Stimulated activated memory B cell treated with anti-CD40 and anti-IgM and Interleukin-4, amounts not matched to agents 10 μg/mL and 1 μg/mL and 100 μg/mL, for 72 hours (primary cell): ENCODE measurements around the gene ZIC3.
"Not testable (repeated sequence)": the region's sequence is repeated elsewhere in the genome, so short reads cannot be mapped to it uniquely, and the experiment has no call there.

Experiments
- ATAC-seq: fragments of 150-1000 bp; cut with Tn5 transposase; 2 replicates; pipeline ENCODE4 v1.10.0; 2021
- H3K27ac Mint-ChIP-seq: one replicate; pipeline ENCODE4 v1.8.0; 2022; ENCODE audit warnings: mild to moderate bottlenecking, mixed read lengths
- H3K27me3 Mint-ChIP-seq: one replicate; pipeline ENCODE4 v1.8.0; 2022; ENCODE audit warnings: mixed read lengths
- H3K36me3 Mint-ChIP-seq: one replicate; pipeline ENCODE4 v1.8.0; 2022; ENCODE audit warnings: mixed read lengths
- H3K4me1 Mint-ChIP-seq: one replicate; pipeline ENCODE4 v1.8.0; 2022; ENCODE audit warnings: mixed read lengths
- H3K4me3 Mint-ChIP-seq: one replicate; pipeline ENCODE4 v1.8.0; 2022; ENCODE audit warnings: mild to moderate bottlenecking, moderate library complexity, mixed read lengths
- H3K9me3 Mint-ChIP-seq: one replicate; pipeline ENCODE4 v1.8.0; 2022; ENCODE audit warnings: mixed read lengths

ZIC3 gene

DNA sequence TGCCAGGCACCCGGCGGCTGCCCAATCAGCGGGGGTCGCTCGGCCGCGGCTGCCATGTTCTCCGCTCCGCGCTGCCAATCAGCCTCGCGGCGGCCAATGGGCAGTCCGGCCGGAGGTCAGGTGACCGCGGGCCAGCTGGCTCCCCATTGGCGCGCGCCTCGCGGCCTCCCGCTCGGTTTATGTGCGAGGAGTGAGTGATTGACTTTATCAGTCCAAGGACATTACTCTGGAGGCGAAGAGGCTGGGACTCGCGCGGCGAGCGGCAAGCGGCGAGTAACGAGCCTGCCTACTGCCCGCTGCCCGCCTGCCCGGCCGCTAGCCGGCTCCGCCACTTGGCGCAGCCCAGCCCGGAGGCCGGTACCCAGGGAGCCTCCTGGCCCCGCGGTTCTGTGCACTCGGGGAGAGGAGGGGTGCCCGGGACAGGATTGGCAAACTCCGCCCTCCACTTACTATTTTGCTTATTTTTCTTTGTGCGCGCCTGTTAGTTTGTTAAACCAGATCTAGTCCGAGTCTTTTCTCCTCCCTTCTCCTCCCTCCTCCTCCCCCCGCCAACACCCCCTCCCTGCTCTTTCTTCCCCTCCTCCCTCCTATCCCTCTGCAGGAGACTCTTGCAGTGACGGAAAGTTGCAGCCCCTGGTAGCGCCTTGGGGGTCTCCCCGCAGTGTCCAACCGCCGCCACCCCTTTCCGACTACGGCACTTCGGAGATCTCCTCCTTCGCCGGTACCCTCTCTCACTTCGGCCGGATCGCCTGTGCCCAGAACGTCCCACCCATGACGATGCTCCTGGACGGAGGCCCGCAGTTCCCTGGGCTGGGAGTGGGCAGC is at the start of gene ZIC3:
Gene ZIC3, plus strand, starts transcription at position 207 of the 825 bp plus-strand sequence. Its CDS starts 565 bp downstream, at position 772.
- Mint-ChIP-seq H3K4me3 (peak within 1 kb of the TSS; percentile 38), H3K4me1 (peaks cover 5% of the 10 kb centered on the region), H3K36me3 (no peaks in the 10 kb centered on the region), H3K27ac (no peak within 1 kb of the TSS), H3K27me3 (peaks cover 66% of the 10 kb centered on the region), H3K9me3 (peaks cover 4% of the 10 kb centered on the region)
- ATAC-seq = no peak

DNA sequence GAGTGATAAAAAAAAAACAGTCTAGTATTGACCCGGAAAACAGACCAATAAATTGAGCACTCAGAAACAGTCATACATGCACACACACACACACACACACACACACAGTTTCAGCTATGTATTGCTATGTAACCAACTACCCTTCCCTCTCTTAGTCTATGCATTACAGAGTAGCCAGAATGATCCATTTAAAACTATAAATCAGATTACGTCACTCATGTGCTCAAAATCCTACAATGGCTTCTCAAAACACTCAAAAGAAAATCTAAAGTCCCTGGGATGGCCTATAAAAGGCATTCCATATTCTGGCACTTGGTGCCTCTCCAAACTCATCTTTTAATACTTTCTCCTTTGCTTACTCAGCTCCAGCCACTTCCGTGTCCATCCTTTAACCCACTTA is 46.5 kb upstream of the ZIC3 start:
- Mint-ChIP-seq H3K27ac (no peak overlapping the region), H3K9me3 (peaks cover 2% of the 10 kb centered on the region), H3K27me3 (no peaks in the 10 kb centered on the region), H3K36me3 (no peaks in the 10 kb centered on the region), H3K4me1 (no peaks in the 10 kb centered on the region), H3K4me3 (no peak overlapping the region)
- no peak for ATAC-seq

DNA sequence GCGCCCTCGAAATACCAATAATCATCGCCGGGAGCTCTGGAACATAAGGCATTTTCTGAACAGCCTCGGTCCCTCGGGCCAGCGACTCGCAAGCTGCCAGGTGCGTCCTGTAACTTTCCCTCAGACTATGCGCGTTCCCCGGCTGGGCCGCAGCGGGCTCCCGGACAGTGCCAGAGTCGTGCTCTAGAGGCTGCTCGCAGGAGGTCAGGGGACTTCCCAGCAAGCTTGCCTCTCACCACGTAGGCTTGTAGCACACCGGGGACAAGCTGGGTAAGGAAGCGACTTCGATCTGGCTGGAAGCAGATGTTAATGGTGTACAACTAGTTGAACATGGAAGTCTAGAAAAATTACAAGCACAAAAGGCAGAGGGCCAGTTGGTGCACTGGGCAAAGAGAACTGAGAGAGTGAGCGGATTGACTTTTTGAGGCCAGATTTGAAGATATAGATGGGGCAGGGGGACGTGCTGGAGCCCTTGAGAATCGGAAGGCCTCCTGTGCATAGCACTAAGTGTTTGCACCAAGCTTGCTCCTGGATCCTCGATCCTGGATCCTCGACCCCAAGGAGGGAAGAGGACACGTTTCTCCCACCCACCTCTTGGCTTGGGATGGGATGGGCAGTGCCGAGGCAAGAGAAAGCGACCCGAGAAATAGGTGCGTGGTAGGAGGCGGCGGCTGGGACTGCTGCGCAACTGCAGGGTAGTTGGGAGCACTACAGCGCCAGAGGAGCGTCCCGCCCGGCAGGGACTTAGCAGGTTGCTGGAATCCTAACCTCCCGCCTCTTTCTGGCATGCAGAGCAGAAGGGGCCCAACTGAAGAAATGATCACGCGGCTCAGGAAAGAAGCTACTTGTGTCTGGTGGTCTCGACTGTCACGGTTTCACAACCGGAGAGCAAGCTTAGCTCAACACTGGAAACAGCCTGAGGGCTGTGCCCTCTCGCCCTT is 19.9 kb upstream of the ZIC3 start:
- Mint-ChIP-seq H3K9me3 (no peaks in the 10 kb centered on the region), H3K4me1 (no peaks in the 10 kb centered on the region), H3K4me3 (no peak overlapping the region), H3K27ac (no peak overlapping the region), H3K27me3 (peaks cover 33% of the 10 kb centered on the region), H3K36me3 (no peaks in the 10 kb centered on the region)
- ATAC-seq = no peak

DNA sequence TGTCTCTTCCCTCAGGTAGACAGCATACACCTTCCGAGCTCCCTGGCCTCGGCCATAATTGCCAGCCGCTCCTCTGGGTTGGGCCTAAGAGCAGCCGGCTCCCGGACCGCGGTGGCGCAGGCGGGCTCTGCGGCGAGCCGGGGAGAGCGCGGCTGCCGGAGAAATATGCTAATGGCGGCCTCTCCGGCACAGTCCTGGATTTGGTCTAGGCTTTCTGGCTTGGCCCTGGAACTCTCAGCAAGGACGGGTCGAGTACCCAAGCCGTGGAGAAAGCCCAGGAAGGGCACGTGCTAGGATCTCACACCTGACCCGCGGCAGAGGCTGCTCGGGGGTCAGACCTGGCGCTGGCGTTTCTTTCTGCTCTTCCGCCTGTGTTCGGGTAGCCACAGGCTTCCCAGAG is 18.6 kb upstream of the ZIC3 start:
- Mint-ChIP-seq H3K36me3 (no peaks in the 10 kb centered on the region), H3K27me3 (peaks cover 40% of the 10 kb centered on the region), H3K9me3 (no peaks in the 10 kb centered on the region), H3K4me1 (no peaks in the 10 kb centered on the region), H3K4me3 (no peak overlapping the region), H3K27ac (no peak overlapping the region)
- ATAC-seq = no peak

DNA sequence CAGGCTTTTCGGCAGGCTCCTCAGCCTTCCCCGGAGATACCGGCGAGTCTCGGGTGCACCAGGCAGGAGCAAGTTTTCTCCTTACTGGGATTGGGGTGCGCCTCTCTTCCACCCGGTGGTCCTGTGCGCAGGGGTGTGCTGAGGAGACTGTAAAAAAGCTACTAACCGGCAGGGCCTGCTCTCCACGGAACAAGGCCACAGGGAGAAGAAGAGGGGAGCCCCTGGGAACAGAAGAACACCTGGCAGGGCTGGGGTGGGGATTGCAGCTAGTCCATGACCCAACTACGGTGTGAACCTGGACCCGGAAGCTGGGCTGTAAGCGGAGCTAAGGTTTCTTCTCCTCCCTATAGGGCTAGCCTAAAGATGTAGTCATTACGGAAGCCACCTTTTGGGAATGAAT is 17.7 kb upstream of the ZIC3 start:
- H3K4me1 Mint-ChIP-seq = no peaks in the 10 kb centered on the region
- H3K4me3 Mint-ChIP-seq = no peak overlapping the region
- no peak overlapping the region for H3K27ac Mint-ChIP-seq
- H3K27me3 Mint-ChIP-seq = peaks cover 40% of the 10 kb centered on the region
- no peak for ATAC-seq
- no peaks in the 10 kb centered on the region for H3K9me3 Mint-ChIP-seq
- no peaks in the 10 kb centered on the region for H3K36me3 Mint-ChIP-seq

DNA sequence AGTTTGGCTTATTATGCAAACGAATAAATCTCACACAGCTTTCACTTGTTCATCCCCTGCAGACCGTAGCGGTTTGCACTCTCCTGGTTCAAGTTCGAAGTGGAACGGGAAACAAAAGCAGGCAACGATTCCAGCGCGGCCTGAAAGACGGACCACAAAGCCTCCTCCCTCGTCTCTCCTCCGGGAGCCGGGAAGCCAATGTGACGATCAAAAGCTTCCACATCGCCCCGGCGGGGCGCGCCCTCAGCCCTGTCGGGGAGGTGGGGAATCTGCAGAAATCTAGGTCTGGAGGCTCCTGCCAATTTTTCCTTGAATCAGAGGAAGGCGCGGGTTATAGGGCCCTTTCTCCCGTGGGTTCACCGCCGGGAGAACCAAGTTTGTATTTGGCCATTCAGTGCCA is 16.9 kb upstream of the ZIC3 start:
- peaks cover 40% of the 10 kb centered on the region for H3K27me3 Mint-ChIP-seq
- ATAC-seq = no peak
- H3K36me3 Mint-ChIP-seq = no peaks in the 10 kb centered on the region
- no peak overlapping the region for H3K27ac Mint-ChIP-seq
- no peaks in the 10 kb centered on the region for H3K9me3 Mint-ChIP-seq
- no peaks in the 10 kb centered on the region for H3K4me1 Mint-ChIP-seq
- no peak overlapping the region for H3K4me3 Mint-ChIP-seq

DNA sequence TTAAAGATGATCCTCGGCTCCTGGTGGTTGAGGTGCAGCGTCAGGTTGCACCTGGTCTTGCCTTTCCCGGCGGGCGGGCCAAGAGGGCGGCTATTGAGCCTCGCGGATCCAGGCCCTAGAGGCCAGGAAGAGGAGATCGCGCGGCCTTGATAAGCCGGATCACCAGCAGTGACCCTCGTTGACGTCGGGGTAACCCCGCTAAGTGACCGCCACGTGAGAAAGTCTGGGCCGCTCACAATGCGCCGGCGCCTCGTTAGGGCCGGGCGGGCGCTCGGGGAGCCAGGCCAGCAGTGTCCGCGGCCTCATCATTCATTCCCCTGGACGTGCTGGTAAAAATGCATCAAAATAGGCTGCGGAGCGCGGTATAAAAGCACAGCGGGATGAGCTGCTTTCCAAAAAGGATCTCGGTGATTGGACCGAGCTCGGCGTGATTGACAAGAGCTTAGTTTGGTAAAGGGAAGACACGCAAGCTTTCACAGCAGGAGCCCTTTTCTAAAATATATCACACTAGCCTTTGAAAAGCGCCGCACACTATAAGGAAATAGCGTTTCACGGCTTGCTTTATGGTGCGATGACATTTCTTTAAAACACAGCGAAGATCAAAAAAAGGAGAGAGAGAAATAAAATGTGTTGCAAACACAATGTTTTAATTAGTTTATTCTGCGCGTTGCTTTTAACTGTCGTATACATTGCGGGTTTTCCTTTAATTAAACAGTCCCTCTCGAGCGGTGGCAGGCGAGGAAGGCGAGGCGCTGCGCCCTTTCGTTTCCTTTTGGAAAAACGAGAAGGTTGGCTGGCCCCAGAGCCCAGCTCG is 15.9 kb upstream of the ZIC3 start:
- no peak overlapping the region for H3K27ac Mint-ChIP-seq
- H3K27me3 Mint-ChIP-seq = peaks cover 44% of the 10 kb centered on the region
- H3K36me3 Mint-ChIP-seq = no peaks in the 10 kb centered on the region
- no peaks in the 10 kb centered on the region for H3K4me1 Mint-ChIP-seq
- no peaks in the 10 kb centered on the region for H3K9me3 Mint-ChIP-seq
- no peak overlapping the region for H3K4me3 Mint-ChIP-seq
- ATAC-seq = no peak

DNA sequence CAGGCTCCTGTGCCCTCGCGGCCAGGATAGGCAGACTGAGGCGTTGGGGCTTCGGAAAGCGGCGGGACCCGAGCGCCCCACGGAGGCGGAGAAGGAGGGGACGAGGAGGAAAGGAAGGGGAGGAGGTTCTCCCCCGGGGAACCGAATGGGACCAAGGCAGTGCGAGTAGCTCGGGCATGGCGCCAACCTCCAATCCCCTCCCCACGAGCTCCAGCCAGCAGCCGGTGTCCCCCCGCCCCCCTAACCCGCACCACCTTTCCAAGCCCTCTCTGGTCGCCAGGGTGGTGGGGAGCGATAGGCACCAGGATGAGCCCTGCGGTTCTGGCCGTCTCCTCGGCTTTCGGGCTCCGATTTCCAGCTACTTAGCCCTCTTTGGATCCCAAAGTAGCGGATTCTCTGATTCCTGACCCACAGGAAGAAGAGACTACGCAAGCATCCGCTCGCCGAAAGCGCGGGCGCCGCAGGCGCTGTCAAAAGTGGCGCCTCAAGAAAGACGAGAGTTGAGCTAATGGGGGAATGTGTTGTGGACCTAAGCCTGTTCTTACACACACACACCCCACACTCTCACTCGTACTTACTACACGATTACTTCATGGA is 15.2 kb upstream of the ZIC3 start:
- H3K27ac Mint-ChIP-seq = no peak overlapping the region
- H3K4me1 Mint-ChIP-seq = no peaks in the 10 kb centered on the region
- ATAC-seq = no peak
- no peaks in the 10 kb centered on the region for H3K36me3 Mint-ChIP-seq
- H3K4me3 Mint-ChIP-seq = no peak overlapping the region
- no peaks in the 10 kb centered on the region for H3K9me3 Mint-ChIP-seq
- H3K27me3 Mint-ChIP-seq = peaks cover 40% of the 10 kb centered on the region

DNA sequence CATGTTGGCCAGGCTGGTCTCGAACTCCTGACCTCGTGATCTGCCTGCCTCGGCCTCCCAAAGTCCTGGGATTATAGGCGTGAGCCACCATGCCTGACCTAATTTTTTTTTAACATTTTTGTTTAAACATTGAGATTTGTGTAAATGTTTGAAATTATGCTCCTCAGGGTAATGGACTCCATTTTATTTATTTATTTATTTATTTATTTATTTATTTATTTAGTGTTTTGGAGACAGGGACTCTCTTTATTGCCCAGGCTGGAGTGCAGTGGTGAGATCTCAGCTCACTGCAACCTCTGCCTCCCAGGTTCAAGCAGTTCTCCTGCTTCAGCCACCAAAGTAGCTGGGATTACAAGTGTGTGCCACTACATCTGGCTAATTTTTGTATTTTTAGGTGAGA is 13.8 kb upstream of the ZIC3 start:
- H3K9me3 Mint-ChIP-seq, H3K36me3 Mint-ChIP-seq, H3K27ac Mint-ChIP-seq, ATAC-seq, H3K4me3 Mint-ChIP-seq, H3K4me1 Mint-ChIP-seq: not testable (repeated sequence)
- peaks cover 35% of the 10 kb centered on the region for H3K27me3 Mint-ChIP-seq

DNA sequence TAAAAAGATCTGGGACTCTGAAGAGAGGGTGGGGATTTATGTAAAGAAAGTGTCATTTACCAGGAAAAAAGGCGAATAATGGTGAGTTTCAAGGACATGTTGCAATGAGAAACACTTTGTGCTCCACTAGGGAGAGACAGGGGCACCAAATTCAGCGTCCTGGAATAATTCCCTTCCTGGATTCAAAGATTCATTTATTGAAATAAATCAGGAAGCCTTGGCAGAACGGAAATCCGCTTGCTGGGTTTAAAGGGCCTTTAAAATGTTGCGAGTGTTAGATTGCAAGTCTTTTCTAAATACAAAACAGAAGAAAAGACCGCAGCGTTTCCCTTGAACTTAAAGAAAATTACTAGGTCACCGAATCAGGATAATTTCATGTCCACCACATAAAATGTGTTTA is 3.8 kb upstream of the ZIC3 start:
- H3K4me3 Mint-ChIP-seq = no peak overlapping the region
- ATAC-seq = no peak

DNA sequence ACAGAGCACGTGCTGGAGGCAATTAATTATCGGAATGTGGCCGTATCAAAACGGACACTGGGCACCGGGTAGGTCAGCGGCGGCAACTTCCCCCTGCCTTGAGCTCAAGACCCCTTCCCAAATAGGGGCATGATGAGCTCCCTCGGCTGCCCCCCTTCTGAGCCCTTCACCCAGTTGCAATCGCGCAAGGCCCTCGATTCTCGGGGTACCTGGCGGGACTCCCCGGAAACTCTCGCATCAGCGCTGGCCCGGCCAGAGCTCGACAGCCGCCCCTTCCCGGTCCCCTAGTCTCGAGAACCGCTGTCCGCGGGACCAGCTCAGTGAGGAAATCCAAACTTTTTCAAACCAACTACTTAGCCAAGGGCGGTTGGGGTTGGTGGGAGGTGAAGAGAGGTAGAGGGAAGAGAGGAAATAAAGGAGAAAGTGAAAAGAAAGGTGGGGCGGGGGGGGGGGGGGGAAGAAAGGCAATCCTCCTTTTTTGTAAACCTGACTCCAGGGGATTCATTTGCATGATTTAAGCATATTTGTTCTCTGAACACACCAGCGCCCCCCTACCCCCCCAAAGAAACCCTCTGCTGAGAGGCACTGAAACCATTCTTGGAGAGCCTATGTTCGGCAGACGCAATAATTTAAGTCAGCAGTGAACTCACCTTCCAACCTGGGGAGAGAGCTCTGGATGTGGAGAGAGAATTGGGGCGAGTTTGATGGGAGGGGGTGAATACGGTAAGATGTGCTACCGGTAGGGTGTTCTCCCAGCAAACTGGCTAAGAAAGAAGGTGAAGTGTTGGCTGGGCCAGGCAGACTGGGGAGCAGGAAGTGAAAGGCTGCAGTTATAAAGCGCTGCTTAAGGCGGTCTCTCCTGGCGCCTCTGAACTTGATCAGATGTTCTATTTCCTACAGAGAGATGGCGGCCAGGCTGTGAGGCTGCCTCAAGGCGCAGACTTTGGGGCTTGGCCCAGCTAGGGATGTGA is 2.0 kb upstream of the ZIC3 start:
- Mint-ChIP-seq H3K4me3 (no peak overlapping the region), H3K4me1 (peaks cover 5% of the 10 kb centered on the region), H3K27ac (no peak overlapping the region), H3K9me3 (peaks cover 4% of the 10 kb centered on the region), H3K36me3 (no peaks in the 10 kb centered on the region), H3K27me3 (peaks cover 52% of the 10 kb centered on the region)
- ATAC-seq = no peak

More for the DNA sequence above, 3.8 kb upstream of the ZIC3 start:
- Mint-ChIP-seq H3K4me1 (peaks cover under 1% of the 10 kb centered on the region), H3K36me3 (no peaks in the 10 kb centered on the region), H3K27me3 (peaks cover 36% of the 10 kb centered on the region), H3K9me3 (peaks cover 4% of the 10 kb centered on the region), H3K27ac (no peak overlapping the region)

DNA sequence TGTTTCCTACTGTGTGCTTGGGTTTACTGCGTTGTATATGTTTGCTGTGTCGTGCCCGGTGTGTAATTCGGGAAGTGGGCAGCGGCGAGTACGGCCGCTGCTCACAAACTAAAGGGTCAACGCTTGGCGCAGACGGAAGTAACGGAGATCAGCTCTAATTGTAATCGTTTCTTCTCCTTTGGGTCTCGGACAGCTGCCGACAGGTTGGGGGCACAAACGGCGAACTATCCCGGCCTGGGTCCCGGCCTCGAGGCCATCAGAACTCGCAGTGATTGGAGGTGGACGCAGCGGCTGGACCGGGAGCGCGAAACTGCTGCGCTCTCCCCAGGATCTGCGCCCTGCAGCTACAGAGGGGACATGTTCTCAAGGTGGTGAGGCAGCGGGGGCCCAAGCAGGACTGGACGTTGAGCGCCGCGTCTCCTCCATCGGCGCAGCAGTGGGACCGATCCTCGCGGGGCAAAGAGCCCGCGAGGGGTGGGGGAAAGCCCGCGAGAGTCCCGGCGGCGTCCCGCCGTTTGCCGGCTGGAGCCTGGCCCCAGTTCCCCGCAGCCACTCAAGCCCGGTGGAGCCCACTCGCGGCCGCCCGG is 516 bp upstream of the ZIC3 start:
- no peak for ATAC-seq
- Mint-ChIP-seq H3K9me3 (peaks cover 4% of the 10 kb centered on the region), H3K27ac (no peak overlapping the region), H3K4me1 (peaks cover 5% of the 10 kb centered on the region), H3K36me3 (no peaks in the 10 kb centered on the region), H3K4me3 (no peak overlapping the region), H3K27me3 (peaks cover 59% of the 10 kb centered on the region)

DNA sequence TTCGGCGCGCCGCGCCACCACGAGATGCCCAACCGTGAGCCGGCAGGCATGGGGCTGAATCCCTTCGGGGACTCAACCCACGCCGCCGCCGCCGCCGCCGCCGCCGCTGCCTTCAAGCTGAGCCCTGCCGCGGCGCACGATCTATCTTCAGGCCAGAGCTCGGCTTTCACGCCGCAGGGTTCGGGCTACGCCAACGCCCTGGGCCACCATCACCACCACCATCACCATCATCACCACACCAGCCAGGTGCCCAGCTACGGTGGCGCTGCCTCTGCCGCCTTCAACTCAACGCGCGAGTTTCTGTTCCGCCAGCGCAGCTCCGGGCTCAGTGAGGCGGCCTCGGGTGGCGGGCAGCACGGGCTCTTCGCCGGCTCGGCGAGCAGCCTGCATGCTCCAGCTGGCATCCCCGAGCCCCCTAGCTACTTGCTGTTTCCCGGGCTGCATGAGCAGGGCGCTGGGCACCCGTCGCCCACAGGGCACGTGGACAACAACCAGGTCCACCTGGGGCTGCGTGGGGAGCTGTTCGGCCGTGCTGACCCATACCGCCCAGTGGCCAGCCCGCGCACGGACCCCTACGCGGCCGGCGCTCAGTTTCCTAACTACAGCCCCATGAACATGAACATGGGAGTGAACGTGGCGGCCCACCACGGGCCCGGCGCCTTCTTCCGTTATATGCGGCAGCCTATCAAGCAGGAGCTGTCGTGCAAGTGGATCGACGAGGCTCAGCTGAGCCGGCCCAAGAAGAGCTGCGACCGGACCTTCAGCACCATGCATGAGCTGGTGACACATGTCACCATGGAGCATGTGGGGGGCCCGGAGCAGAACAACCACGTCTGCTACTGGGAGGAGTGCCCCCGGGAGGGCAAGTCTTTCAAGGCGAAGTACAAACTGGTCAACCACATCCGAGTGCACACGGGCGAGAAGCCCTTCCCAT is 1.1 kb downstream of the ZIC3 start:
- no peak for ATAC-seq
- peak overlapping the region; percentile 38 for H3K4me3 Mint-ChIP-seq
- no peaks in the 10 kb centered on the region for H3K36me3 Mint-ChIP-seq
- H3K27ac Mint-ChIP-seq = no peak overlapping the region
- peaks cover 68% of the 10 kb centered on the region for H3K27me3 Mint-ChIP-seq
- H3K4me1 Mint-ChIP-seq = peaks cover 5% of the 10 kb centered on the region
- H3K9me3 Mint-ChIP-seq = peaks cover 4% of the 10 kb centered on the region
